ENCODE results near the gene PDSS2.
"Not testable (repeated sequence)": the region's sequence is repeated elsewhere in the genome, so short reads cannot be mapped to it uniquely, and the experiment has no call there.

Gene PDSS2

GRCh38 chr6:107152638-107153430, 306.5 kb downstream of the PDSS2 start:
- H3K27ac ChIP-seq (ENCODE audit: low read depth, low read length) = no peak overlapping the region
- no peaks in the 10 kb centered on the region for H3K36me3 ChIP-seq (ENCODE audit: insufficient read depth, low read length)
- no peaks in the 10 kb centered on the region for H3K9me3 ChIP-seq (ENCODE audit: insufficient read depth, low read depth, low read length)
- H3K9ac ChIP-seq (ENCODE audit: low read depth, low read length) = no peak overlapping the region
- H3K27me3 ChIP-seq (ENCODE audit: insufficient read depth, low read length) = no peaks in the 10 kb centered on the region
- no peak overlapping the region for H3K4me3 ChIP-seq (ENCODE audit: low read length)
- H3K4me1 ChIP-seq (ENCODE audit: insufficient read depth, low read length) = peaks cover 22% of the 10 kb centered on the region
- WGBS = 98% methylated on average over 8 of the region's 8 CpGs

GRCh38 chr6:107144666-107145065, 314.7 kb downstream of the PDSS2 start:
- no peaks in the 10 kb centered on the region for H3K27me3 ChIP-seq (ENCODE audit: insufficient read depth, low read length)
- H3K9ac ChIP-seq (ENCODE audit: low read depth, low read length) = no peak overlapping the region
- no peaks in the 10 kb centered on the region for H3K4me1 ChIP-seq (ENCODE audit: insufficient read depth, low read length)
- H3K36me3 ChIP-seq (ENCODE audit: insufficient read depth, low read length) = no peaks in the 10 kb centered on the region
- H3K27ac ChIP-seq (ENCODE audit: low read depth, low read length) = no peak overlapping the region
- no peak overlapping the region for H3K4me3 ChIP-seq (ENCODE audit: low read length)
- no peaks in the 10 kb centered on the region for H3K9me3 ChIP-seq (ENCODE audit: insufficient read depth, low read depth, low read length)
- 96% methylated on average over 3 of the region's 4 CpGs for WGBS

- no peak overlapping the region for H3K9ac ChIP-seq (ENCODE audit: low read depth, low read length)
- no peak overlapping the region for H3K27ac ChIP-seq (ENCODE audit: low read depth, low read length)
- H3K4me1 ChIP-seq (ENCODE audit: insufficient read depth, low read length) = no peaks in the 10 kb centered on the region
- H3K9me3 ChIP-seq (ENCODE audit: insufficient read depth, low read depth, low read length) = no peaks in the 10 kb centered on the region
- H3K27me3 ChIP-seq (ENCODE audit: insufficient read depth, low read length) = no peaks in the 10 kb centered on the region
- H3K4me3 ChIP-seq (ENCODE audit: low read length) = no peak overlapping the region
- H3K36me3 ChIP-seq (ENCODE audit: insufficient read depth, low read length) = no peaks in the 10 kb centered on the region
Observed at GRCh38 chr6:107144014-107144413, 315.4 kb downstream of the PDSS2 start.

- Histone ChIP-seq H3K9me3 (ENCODE audit: insufficient read depth, low read depth, low read length) (no peaks in the 10 kb centered on the region), H3K4me1 (ENCODE audit: insufficient read depth, low read length) (no peaks in the 10 kb centered on the region), H3K36me3 (ENCODE audit: insufficient read depth, low read length) (no peaks in the 10 kb centered on the region), H3K27me3 (ENCODE audit: insufficient read depth, low read length) (no peaks in the 10 kb centered on the region), H3K9ac (ENCODE audit: low read depth, low read length) (no peak overlapping the region), H3K4me3 (ENCODE audit: low read length) (no peak overlapping the region), H3K27ac (ENCODE audit: low read depth, low read length) (no peak overlapping the region)
- WGBS = 98% methylated on average over 2 of the region's 3 CpGs
Observed at GRCh38 chr6:107140581-107140980, 318.8 kb downstream of the PDSS2 start.

GRCh38 chr6:107136324-107136723, 323.0 kb downstream of the PDSS2 start:
- H3K4me1 ChIP-seq (ENCODE audit: insufficient read depth, low read length); H3K27me3 ChIP-seq (ENCODE audit: insufficient read depth, low read length); H3K9me3 ChIP-seq (ENCODE audit: insufficient read depth, low read depth, low read length); H3K4me3 ChIP-seq (ENCODE audit: low read length); H3K36me3 ChIP-seq (ENCODE audit: insufficient read depth, low read length); H3K9ac ChIP-seq (ENCODE audit: low read depth, low read length); H3K27ac ChIP-seq (ENCODE audit: low read depth, low read length): not testable (repeated sequence)
- WGBS = 89% methylated on average over 3 of the region's 3 CpGs

GRCh38 chr6:107135048-107135680, 324.2 kb downstream of the PDSS2 start:
- 96% methylated on average over 14 of the region's 14 CpGs for WGBS
- H3K36me3 ChIP-seq (ENCODE audit: insufficient read depth, low read length) = not testable (repeated sequence)

GRCh38 chr6:107132330-107132954, 326.9 kb downstream of the PDSS2 start:
- 81% methylated on average over 7 of the region's 8 CpGs for WGBS
- no peak overlapping the region for H3K9ac ChIP-seq (ENCODE audit: low read depth, low read length)

More at GRCh38 chr6:107135048-107135680, 324.2 kb downstream of the PDSS2 start:
- H3K4me1 ChIP-seq (ENCODE audit: insufficient read depth, low read length); H3K9me3 ChIP-seq (ENCODE audit: insufficient read depth, low read depth, low read length); H3K27ac ChIP-seq (ENCODE audit: low read depth, low read length); H3K27me3 ChIP-seq (ENCODE audit: insufficient read depth, low read length); H3K4me3 ChIP-seq (ENCODE audit: low read length); H3K9ac ChIP-seq (ENCODE audit: low read depth, low read length): not testable (repeated sequence)

GRCh38 chr6:107129370-107129925, 329.9 kb downstream of the PDSS2 start:
- Histone ChIP-seq H3K9me3 (ENCODE audit: insufficient read depth, low read depth, low read length) (no peaks in the 10 kb centered on the region), H3K4me3 (ENCODE audit: low read length) (no peak overlapping the region), H3K36me3 (ENCODE audit: insufficient read depth, low read length) (no peaks in the 10 kb centered on the region), H3K27ac (ENCODE audit: low read depth, low read length) (no peak overlapping the region), H3K27me3 (ENCODE audit: insufficient read depth, low read length) (no peaks in the 10 kb centered on the region), H3K4me1 (ENCODE audit: insufficient read depth, low read length) (peaks cover 19% of the 10 kb centered on the region), H3K9ac (ENCODE audit: low read depth, low read length) (no peak overlapping the region)
- 87% methylated on average over 9 of the region's 9 CpGs for WGBS

More at GRCh38 chr6:107132330-107132954, 326.9 kb downstream of the PDSS2 start:
- H3K9me3 ChIP-seq (ENCODE audit: insufficient read depth, low read depth, low read length) = no peaks in the 10 kb centered on the region
- peaks cover 9% of the 10 kb centered on the region for H3K4me1 ChIP-seq (ENCODE audit: insufficient read depth, low read length)
- no peaks in the 10 kb centered on the region for H3K27me3 ChIP-seq (ENCODE audit: insufficient read depth, low read length)
- H3K4me3 ChIP-seq (ENCODE audit: low read length) = no peak overlapping the region
- 0 out of 2 replicates have a peak overlapping the region, but pooled peaks have one; percentile 25 for H3K27ac ChIP-seq (ENCODE audit: low read depth, low read length)
- no peaks in the 10 kb centered on the region for H3K36me3 ChIP-seq (ENCODE audit: insufficient read depth, low read length)

- WGBS = 92% methylated on average over 1 of the region's 2 CpGs
- Histone ChIP-seq H3K4me1 (ENCODE audit: insufficient read depth, low read length) (peaks cover 22% of the 10 kb centered on the region), H3K9ac (ENCODE audit: low read depth, low read length) (no peak overlapping the region), H3K9me3 (ENCODE audit: insufficient read depth, low read depth, low read length) (no peaks in the 10 kb centered on the region), H3K36me3 (ENCODE audit: insufficient read depth, low read length) (no peaks in the 10 kb centered on the region), H3K27me3 (ENCODE audit: insufficient read depth, low read length) (no peaks in the 10 kb centered on the region), H3K4me3 (ENCODE audit: low read length) (no peak overlapping the region), H3K27ac (ENCODE audit: low read depth, low read length) (no peak overlapping the region)
Observed at GRCh38 chr6:107128577-107128976, 330.8 kb downstream of the PDSS2 start.

- H3K27ac ChIP-seq (ENCODE audit: low read depth, low read length) = no peak overlapping the region
- H3K9ac ChIP-seq (ENCODE audit: low read depth, low read length) = no peak overlapping the region
- H3K36me3 ChIP-seq (ENCODE audit: insufficient read depth, low read length) = no peaks in the 10 kb centered on the region
- H3K4me1 ChIP-seq (ENCODE audit: insufficient read depth, low read length) = peaks cover 22% of the 10 kb centered on the region
- 100% methylated on average over 1 of the region's 1 CpG for WGBS
- H3K9me3 ChIP-seq (ENCODE audit: insufficient read depth, low read depth, low read length) = no peaks in the 10 kb centered on the region
- H3K4me3 ChIP-seq (ENCODE audit: low read length) = no peak overlapping the region
- H3K27me3 ChIP-seq (ENCODE audit: insufficient read depth, low read length) = no peaks in the 10 kb centered on the region
Observed at GRCh38 chr6:107128175-107128574, 331.2 kb downstream of the PDSS2 start.

- Histone ChIP-seq H3K4me3 (ENCODE audit: low read length) (no peak overlapping the region), H3K4me1 (ENCODE audit: insufficient read depth, low read length) (peaks cover 30% of the 10 kb centered on the region), H3K36me3 (ENCODE audit: insufficient read depth, low read length) (no peaks in the 10 kb centered on the region), H3K27me3 (ENCODE audit: insufficient read depth, low read length) (no peaks in the 10 kb centered on the region), H3K9ac (ENCODE audit: low read depth, low read length) (no peak overlapping the region), H3K9me3 (ENCODE audit: insufficient read depth, low read depth, low read length) (no peaks in the 10 kb centered on the region), H3K27ac (ENCODE audit: low read depth, low read length) (no peak overlapping the region; the same call in 1 of the 2 replicates)
- WGBS = 90% methylated on average over 4 of the region's 5 CpGs
Observed at GRCh38 chr6:107125771-107126170, 333.6 kb downstream of the PDSS2 start.

Data from HUES64 (cell line).